K562 (cell line): ENCODE measurements around the gene HMGN2. TPM values are rescaled to one million over a fixed set of nuclear protein-coding genes. Genes with fewer than 3 reads are reported as not detected.
A peak's percentile ranks its signal among the peaks of the same experiment; 100 is the strongest.

ENCODE experiments used
- CHD2 ChIP-seq: IDR thresholded peaks from 2 replicates; pipeline ENCODE4 v1.6.1; 2011; ENCODE audit warnings: low read depth, low read length
- EGR1 ChIP-seq: fragments of 450-650 bp; conservative IDR thresholded peaks from 2 replicates; pipeline ENCODE4 v1.6.1; 2017; ENCODE audit warnings: mild to moderate bottlenecking
- FOXK1 ChIP-seq: sonication (generic); formaldehyde crosslinking; IDR thresholded peaks from 2 replicates; pipeline ENCODE4 v1.8.0; 2022; ENCODE audit warnings: missing genetic modification reagents, mild to moderate bottlenecking, borderline replicate concordance
- HIVEP1 ChIP-seq: fragments of 250-450 bp; sonication (Bioruptor Pico); IDR thresholded peaks from 2 replicates; pipeline ENCODE4 v1.4.0; 2020; ENCODE audit warnings: mild to moderate bottlenecking
- IFI16 ChIP-seq: fragments of 250-450 bp; sonication (Bioruptor Pico); IDR thresholded peaks from 2 replicates; pipeline ENCODE4 v2.1.2; 2022; ENCODE audit warnings: mild to moderate bottlenecking, inconsistent platforms
- NONO ChIP-seq, 2 experiments: fragments of 200-400 bp in 1 of 2; fragments of 450-650 bp in 1 of 2; formaldehyde crosslinking in 1 of 2; IDR thresholded peaks; 2 replicates each; pipeline ENCODE4 v1.6.1; 2017; ENCODE audit warnings: low read depth in 2 of 2, mild to moderate bottlenecking in 2 of 2, moderate library complexity in 2 of 2, low read length in 1 of 2
- NR2C2 ChIP-seq, 2 experiments: fragments of 200-800 bp in 1 of 2; sonication (Bioruptor generic) in 1 of 2; sonication (generic) in 1 of 2; formaldehyde crosslinking in 1 of 2; IDR thresholded peaks; 2 replicates each; pipeline versions ENCODE4 v1.6.1 to v1.8.0; 2016 to 2022; ENCODE audit warnings: mild to moderate bottlenecking in 1 of 2, missing compliant biosample characterization in 1 of 2, missing genetic modification characterization in 1 of 2, missing genetic modification reagents in 1 of 2
- RBFOX2 ChIP-seq: fragments of 200-400 bp; formaldehyde crosslinking; IDR thresholded peaks from 2 replicates; pipeline ENCODE4 v1.6.1; 2017; ENCODE audit warnings: low read depth, mild to moderate bottlenecking, low read length, moderate library complexity
- RBM22 ChIP-seq: fragments of 200-400 bp; formaldehyde crosslinking; IDR thresholded peaks from 2 replicates; pipeline ENCODE4 v1.6.1; 2018; ENCODE audit warnings: low read length, low read depth; ENCODE audit not compliant: poor library complexity, severe bottlenecking
- SIN3A ChIP-seq, 2 experiments: fragments of 150-350 bp in 1 of 2; IDR thresholded peaks; 2 replicates each; pipeline ENCODE4 v1.6.1; 2011 to 2016; ENCODE audit warnings: borderline replicate concordance in 2 of 2, low read depth in 2 of 2, low read length in 2 of 2, mild to moderate bottlenecking in 2 of 2, moderate library complexity in 2 of 2; ENCODE audit not compliant: control insufficient read depth in 1 of 2
- STAG1 ChIP-seq: sonication (generic); formaldehyde crosslinking; IDR thresholded peaks from 2 replicates; pipeline ENCODE4 v1.5.0; 2020; ENCODE audit warnings: missing genetic modification reagents, borderline replicate concordance
- STAT5A ChIP-seq: IDR thresholded peaks from 2 replicates; pipeline ENCODE4 v1.6.1; 2012; ENCODE audit warnings: low read length, inconsistent platforms, borderline replicate concordance
- TCF3 ChIP-seq: sonication (generic); formaldehyde crosslinking; IDR thresholded peaks from 2 replicates; pipeline ENCODE4 v1.4.0; 2020; ENCODE audit warnings: mild to moderate bottlenecking, missing genetic modification reagents
- ZBTB17 ChIP-seq: fragments of 450-650 bp; formaldehyde crosslinking; IDR thresholded peaks from 2 replicates; pipeline ENCODE4 v1.4.0; 2020; ENCODE audit warnings: mild to moderate bottlenecking
- ZBTB7A ChIP-seq: IDR thresholded peaks from 2 replicates; pipeline ENCODE4 v1.6.1; 2011; ENCODE audit warnings: low read depth, mild to moderate bottlenecking, low read length, moderate library complexity, borderline replicate concordance; ENCODE audit not compliant: control insufficient read depth
- polyA plus RNA-seq, 8 experiments: library from polyadenylated mRNA; depleted of rRNA in 4 of 8; stranded (reverse) in 5 of 8; unstranded in 3 of 8; fragments of >200 nt; fragmentation: Nextera tagmentation in 2 of 8; fragmentation: Illumina TruSeq in 1 of 8; extraction: Ambion mirVana in 2 of 8; extraction: Trizol in 1 of 8; gene quantifications; 2 replicates each; pipeline versions ENCODE4 v1.2.1 to v1.2.3, GENCODE V29; 2011 to 2014; ENCODE audit warnings: inconsistent platforms in 1 of 8, missing spikeins in 1 of 8
- total RNA-seq, 7 experiments: library from RNA; depleted of rRNA in 6 of 7; stranded (reverse); fragments of >200 nt in 6 of 7; fragmentation: Illumina TruSeq in 2 of 7; extraction: Trizol in 2 of 7; gene quantifications; 2 replicates each; pipeline versions ENCODE4 v1.2.1 to v1.2.3, GENCODE V29; 2011 to 2021; ENCODE audit warnings: low replicate concordance in 1 of 7
- TF ChIP-seq, protein P1 (sequence below): sonication (generic); formaldehyde crosslinking; IDR thresholded peaks from 2 replicates; pipeline ENCODE4 v1.9.0; 2022; ENCODE audit warnings: mild to moderate bottlenecking, missing genetic modification reagents
- TF ChIP-seq, protein P2 (sequence below), 2 experiments: fragments of 450-650 bp; formaldehyde crosslinking in 1 of 2; IDR thresholded peaks; 2 replicates each; pipeline versions ENCODE4 v1.4.0 to v1.6.1; 2014 to 2020; ENCODE audit warnings: mild to moderate bottlenecking in 2 of 2, borderline replicate concordance in 1 of 2, low read depth in 1 of 2
- TF ChIP-seq, protein P3 (sequence below): fragments of 250-450 bp; sonication (Bioruptor Pico); IDR thresholded peaks from 2 replicates; pipeline ENCODE4 v1.5.0; 2021

Gene HMGN2
- total and polyA plus RNA-seq, 9 of the 15 experiments (the other 6 are each of a cell fraction or from before 2014, with no cell fraction given): 370 to 1,354 (median 965) TPM

DNA sequence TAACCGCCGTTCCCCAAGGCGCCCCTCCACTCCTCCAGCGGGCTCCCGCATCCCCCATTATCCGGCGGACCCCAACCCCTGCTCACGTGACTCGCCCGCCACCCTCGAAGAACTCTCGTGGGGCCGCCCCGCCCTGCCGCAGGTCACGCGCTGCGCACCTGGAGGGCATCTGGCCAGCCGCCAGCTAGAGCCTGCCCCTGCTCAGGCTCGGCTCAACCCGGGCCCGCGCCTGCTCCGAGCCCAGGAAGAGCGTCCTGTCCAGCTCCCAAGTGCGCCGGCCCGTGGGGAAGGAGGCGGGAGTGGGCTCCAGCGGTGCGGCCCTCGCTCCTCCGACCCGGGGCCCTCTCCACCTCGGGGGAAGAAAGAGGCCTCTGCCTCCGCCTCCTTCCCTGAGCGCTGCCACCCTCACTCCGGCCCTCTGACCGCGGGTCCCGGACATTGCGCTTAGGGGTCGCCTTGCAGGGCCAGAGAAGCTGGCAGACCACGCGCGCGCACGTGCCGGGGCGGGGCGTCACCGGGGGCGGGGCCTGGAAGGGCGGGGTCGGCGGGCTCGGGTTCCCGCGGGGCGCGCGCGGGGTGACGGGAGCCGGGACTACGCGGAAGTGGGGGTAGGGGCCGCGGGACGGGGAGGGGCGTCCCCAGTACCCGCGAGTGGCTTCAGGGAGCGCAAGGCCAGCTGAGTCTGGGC is 28.4 kb downstream of the HMGN2 start (continued):
- TF ChIP-seq HIVEP1 (CRISPR knock-in tag): no peak
- TF ChIP-seq NONO (IDR thresholded peaks at IDR 0.05; ENCODE audit: low read depth in 2 of 2, low read length in 1 of 2): peak in 1 of 2 experiments; percentile 10; a peak in 2 of 4 replicates
- TF ChIP-seq STAG1 (CRISPR knock-in tag): peak; percentile 58
- TF ChIP-seq, protein P1, sequence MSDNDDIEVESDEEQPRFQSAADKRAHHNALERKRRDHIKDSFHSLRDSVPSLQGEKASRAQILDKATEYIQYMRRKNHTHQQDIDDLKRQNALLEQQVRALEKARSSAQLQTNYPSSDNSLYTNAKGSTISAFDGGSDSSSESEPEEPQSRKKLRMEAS (CRISPR knock-in tag): peak; percentile 89
- TF ChIP-seq CHD2: peak; percentile 65
- TF ChIP-seq IFI16 (CRISPR knock-in tag): no peak
- TF ChIP-seq NR2C2 (CRISPR knock-in tag; IDR thresholded peaks at IDR 0.05): no peak
- peak; percentile 81 for TF ChIP-seq NR2C2 (tag; IDR thresholded peaks at IDR 0.05)
- 0 out of 2 replicates have a peak, but pooled peaks have one; percentile 72 for TF ChIP-seq FOXK1 (CRISPR knock-in tag)
- peak; percentile 8; the same call in 1 of the 2 replicates for TF ChIP-seq EGR1
- no peak for TF ChIP-seq STAT5A
- TF ChIP-seq, protein P2, sequence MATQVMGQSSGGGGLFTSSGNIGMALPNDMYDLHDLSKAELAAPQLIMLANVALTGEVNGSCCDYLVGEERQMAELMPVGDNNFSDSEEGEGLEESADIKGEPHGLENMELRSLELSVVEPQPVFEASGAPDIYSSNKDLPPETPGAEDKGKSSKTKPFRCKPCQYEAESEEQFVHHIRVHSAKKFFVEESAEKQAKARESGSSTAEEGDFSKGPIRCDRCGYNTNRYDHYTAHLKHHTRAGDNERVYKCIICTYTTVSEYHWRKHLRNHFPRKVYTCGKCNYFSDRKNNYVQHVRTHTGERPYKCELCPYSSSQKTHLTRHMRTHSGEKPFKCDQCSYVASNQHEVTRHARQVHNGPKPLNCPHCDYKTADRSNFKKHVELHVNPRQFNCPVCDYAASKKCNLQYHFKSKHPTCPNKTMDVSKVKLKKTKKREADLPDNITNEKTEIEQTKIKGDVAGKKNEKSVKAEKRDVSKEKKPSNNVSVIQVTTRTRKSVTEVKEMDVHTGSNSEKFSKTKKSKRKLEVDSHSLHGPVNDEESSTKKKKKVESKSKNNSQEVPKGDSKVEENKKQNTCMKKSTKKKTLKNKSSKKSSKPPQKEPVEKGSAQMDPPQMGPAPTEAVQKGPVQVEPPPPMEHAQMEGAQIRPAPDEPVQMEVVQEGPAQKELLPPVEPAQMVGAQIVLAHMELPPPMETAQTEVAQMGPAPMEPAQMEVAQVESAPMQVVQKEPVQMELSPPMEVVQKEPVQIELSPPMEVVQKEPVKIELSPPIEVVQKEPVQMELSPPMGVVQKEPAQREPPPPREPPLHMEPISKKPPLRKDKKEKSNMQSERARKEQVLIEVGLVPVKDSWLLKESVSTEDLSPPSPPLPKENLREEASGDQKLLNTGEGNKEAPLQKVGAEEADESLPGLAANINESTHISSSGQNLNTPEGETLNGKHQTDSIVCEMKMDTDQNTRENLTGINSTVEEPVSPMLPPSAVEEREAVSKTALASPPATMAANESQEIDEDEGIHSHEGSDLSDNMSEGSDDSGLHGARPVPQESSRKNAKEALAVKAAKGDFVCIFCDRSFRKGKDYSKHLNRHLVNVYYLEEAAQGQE (IDR thresholded peaks at IDR 0.05; ENCODE audit: borderline replicate concordance): no peak
- TF ChIP-seq, protein P2 (CRISPR knock-in tag; IDR thresholded peaks at IDR 0.05; ENCODE audit: low read depth): peak; percentile 6; the same call in 1 of the 2 replicates
- no peak; the same call in 1 of the 2 replicates for TF ChIP-seq TCF3 (CRISPR knock-in tag)
- TF ChIP-seq RBM22: peak; percentile 46
- peak in 1 of 2 experiments; percentile 3; a peak in 1 of 4 replicates for TF ChIP-seq SIN3A (IDR thresholded peaks at IDR 0.05; ENCODE audit: borderline replicate concordance in 2 of 2, control insufficient read depth in 1 of 2, low read depth in 2 of 2, low read length in 2 of 2)
- TF ChIP-seq ZBTB17 (CRISPR knock-in tag): no peak
- peak; percentile 27 for TF ChIP-seq ZBTB7A
- TF ChIP-seq RBFOX2: peak; percentile 90
- TF ChIP-seq, protein P3, sequence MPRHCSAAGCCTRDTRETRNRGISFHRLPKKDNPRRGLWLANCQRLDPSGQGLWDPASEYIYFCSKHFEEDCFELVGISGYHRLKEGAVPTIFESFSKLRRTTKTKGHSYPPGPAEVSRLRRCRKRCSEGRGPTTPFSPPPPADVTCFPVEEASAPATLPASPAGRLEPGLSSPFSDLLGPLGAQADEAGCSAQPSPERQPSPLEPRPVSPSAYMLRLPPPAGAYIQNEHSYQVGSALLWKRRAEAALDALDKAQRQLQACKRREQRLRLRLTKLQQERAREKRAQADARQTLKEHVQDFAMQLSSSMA (CRISPR knock-in tag): peak; percentile 83
